IPS DF 19.7 (cell line): Measurements from ENCODE around the gene SNRNP25.

Experiments
- DNase-seq: peaks from one replicate; pipeline ENCODE4 v3.0.0-alpha.2; 2013; ENCODE audit warnings: low read depth, low spot score

Gene SNRNP25

DNA sequence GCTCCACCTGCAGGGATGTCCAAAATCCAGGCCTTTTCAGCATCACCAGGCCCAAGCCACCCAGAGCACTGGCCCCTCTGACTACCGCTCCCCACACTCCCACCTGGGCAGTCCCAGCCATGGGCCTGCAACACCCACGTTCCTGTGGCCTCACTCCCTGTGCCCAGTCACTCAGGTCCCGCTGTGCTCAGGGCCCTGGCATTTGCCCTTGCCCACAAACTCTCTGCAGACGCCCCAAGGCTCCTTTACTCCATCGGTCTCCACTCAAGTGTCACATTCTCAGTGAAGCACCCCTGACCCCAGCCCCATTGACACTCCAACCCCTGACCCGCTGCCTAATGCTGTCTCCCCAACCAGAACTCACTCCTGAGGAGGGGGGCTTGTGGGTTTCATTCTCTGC, 48.0 kb downstream of the SNRNP25 start:
- no peak for DNase-seq

DNA sequence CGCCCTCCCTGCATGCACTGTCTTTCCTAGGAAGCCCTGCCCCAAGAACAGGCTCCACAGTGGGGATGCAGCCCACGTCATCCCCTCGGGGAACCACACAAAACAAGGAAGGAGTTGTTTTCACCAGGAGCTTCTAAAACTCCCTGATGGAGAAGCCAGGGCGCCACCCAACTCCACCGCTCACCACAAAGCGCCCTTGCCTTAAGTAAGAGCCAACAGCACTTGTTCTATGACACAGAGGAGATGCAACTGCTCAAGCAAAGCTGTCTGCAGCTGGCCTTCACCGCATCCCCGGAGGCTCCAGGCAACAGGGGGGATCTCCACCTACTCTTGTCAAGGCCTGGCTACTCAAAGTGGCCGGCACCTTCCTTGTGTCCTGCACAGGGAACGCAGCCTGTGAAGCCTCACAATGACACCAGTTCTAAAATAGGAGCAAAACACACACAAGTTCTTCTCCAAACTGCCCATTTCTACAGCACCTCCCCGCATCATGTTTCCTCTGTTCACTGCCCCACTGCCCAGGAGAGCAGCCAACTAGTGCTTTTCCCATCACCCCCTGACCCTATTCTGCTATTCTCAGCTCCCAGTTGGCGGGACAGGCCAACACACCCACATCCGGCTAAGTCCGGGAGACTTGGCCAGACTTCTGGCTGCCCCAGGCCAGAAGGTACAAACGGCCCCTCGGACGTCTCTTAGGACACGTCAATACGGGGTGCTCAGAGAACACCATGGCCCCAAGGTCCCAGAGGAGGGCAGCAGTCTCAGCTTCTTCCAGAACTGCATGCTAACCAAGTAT, 48.6 kb downstream of the SNRNP25 start:
- no peak for DNase-seq

DNA sequence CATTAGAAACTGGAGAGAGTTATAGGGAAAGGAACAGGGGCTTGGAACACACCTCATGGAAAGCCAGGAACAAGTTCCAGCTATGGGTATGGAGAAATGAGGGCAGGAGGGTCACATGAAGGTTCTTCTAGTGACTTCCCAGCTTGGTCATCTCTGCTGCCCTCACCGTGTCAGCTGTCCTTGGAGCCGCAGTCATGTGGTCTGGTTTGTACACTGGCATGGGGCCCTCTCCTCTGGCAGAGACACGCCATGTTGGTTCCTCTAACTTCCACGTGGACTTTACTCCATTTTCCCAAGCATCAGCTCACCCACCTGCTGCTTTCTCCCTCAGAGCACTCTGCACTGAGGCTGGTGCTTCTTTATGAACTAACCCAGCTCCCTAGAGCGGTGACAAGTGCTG, 50.7 kb downstream of the SNRNP25 start:
- no peak for DNase-seq

DNA sequence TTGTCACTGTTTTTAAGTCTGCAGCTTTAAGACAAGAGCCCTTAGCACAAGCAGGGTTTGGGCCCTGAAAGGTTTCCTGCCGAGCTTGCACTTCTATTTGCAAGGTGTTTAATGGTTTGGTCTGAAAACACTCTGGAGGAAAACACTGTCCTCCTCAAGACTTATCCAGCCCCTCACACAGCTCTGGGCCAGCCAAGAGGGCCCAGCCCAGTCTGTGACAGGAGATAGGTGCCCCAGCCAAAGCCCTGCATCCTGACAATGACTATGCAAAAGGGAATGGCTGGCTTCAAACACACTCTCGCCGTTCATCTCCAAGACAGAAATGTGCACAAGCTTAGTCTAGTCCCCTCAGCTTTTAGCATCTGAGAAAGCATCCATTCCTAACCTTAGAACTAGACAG, 51.3 kb downstream of the SNRNP25 start:
- DNase-seq: no peak

DNA sequence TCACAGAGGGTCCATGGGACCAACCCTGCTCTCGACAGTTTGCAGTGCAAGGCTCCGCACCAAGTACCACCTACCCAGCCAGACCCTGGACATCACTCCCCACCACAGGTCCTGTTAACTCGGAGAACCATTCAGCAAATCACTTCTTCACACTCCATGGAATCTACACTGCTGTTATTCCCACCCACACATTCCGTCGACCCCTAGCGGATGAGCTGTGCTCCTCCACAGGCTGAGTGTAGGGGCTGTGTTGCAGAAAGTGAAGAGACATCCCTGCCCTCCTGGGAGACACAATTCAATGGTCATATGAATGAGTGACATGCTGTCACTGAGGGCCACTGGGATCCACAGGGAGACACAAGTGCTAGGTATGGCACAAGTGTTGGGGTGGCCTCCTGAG, 51.9 kb downstream of the SNRNP25 start:
- DNase-seq: no peak

DNA sequence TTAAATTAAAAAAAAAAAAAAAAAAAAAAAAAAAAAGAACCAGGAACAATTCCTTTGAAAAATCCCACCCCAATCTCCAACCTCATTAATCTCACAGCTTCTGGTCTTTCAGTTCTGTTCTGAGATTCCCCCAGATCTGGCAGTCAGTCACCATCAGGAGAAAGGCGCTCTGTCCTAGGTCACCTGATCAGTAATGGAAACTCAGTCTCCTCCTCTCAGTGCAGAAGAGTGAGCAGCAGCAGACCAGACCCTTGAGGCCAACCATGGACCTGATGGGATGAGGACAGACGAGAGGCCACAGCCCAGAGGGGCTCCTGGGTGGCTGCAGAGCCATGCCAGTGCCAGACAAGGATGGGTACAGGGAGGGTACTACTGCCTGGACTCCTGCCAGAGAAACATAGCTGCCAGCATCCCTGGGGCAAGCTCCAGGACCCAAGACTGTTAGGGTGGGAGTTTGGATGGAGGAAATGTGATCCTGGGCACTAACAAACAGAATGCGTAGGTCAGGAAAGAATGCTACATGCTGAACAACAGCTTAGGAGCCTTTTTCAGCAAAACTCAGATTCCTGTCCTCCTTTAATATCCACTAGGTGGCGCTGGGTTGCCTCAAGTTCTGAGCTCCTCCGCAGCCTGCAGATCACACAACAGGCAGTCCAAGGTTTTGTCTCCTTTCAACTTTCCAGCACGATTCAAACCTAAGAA, 53.1 kb downstream of the SNRNP25 start:
- peak; percentile 65 for DNase-seq
